Upper lobe of left lung (tissue), 4 donors: ENCODE results near the gene MRPL58.

Source experiments
- EP300 ChIP-seq, 4 donors: sonication (generic); formaldehyde crosslinking; IDR thresholded peaks; one replicate each; pipeline ENCODE4 v1.5.1; 2017; ENCODE audit warnings: antibody characterized with exemption in 4 of 4, control low read depth in 2 of 4
- TF ChIP-seq, protein P1 (sequence below), 6 experiments: fragments of 450-650 bp in 4 of 6; fragments of 200-600 bp in 2 of 6; sonication (generic) in 2 of 6; IDR thresholded peaks; one replicate each; pipeline ENCODE4 v1.5.1; 2016 to 2019; ENCODE audit warnings: antibody characterized with exemption in 6 of 6

DNA sequence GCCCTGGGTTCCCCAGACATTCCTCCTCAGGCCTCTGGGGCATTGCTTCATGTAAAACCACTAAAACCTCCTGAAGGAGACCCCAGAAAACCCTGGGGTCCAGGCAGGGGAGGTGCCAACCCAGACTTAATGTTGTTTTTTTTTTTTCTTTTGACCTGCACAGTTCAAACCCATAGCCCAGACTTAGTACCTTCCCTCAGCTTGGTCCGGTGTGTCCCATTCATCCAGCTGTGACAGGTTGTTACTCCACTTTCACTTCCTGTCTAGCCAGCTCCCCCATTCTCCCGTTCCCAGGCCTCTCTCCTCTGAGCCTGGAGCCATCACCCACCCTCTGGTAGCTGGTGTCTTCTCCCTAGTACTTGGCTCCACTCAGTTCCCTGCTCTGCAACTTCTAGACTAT lies 20.2 kb upstream of the MRPL58 start:
- TF ChIP-seq, protein P1, sequence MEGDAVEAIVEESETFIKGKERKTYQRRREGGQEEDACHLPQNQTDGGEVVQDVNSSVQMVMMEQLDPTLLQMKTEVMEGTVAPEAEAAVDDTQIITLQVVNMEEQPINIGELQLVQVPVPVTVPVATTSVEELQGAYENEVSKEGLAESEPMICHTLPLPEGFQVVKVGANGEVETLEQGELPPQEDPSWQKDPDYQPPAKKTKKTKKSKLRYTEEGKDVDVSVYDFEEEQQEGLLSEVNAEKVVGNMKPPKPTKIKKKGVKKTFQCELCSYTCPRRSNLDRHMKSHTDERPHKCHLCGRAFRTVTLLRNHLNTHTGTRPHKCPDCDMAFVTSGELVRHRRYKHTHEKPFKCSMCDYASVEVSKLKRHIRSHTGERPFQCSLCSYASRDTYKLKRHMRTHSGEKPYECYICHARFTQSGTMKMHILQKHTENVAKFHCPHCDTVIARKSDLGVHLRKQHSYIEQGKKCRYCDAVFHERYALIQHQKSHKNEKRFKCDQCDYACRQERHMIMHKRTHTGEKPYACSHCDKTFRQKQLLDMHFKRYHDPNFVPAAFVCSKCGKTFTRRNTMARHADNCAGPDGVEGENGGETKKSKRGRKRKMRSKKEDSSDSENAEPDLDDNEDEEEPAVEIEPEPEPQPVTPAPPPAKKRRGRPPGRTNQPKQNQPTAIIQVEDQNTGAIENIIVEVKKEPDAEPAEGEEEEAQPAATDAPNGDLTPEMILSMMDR (IDR thresholded peaks at IDR 0.05): no peak
- TF ChIP-seq EP300 (IDR thresholded peaks at IDR 0.05): no peak
